HCEC 1CT (cell line): ENCODE measurements around the gene SLCO2A1.

Experiments
- DNase-seq: peaks from one replicate; pipeline ENCODE4 v3.0.0-alpha.2; 2017

The SLCO2A1 gene

GRCh38 chr3:133997871-133998635 lies 31.7 kb downstream of the SLCO2A1 start:
- DNase-seq = no peak

GRCh38 chr3:133996996-133997395 lies 32.7 kb downstream of the SLCO2A1 start:
- DNase-seq = no peak

- DNase-seq = no peak
These were observed 33.5 kb downstream of the SLCO2A1 start for GRCh38 chr3:133996251-133996661.

- DNase-seq = no peak
These were observed 34.5 kb downstream of the SLCO2A1 start for GRCh38 chr3:133995264-133995663.

GRCh38 chr3:133994166-133994890 lies 35.4 kb downstream of the SLCO2A1 start:
- no peak for DNase-seq

- DNase-seq = no peak
These were observed 36.6 kb downstream of the SLCO2A1 start for GRCh38 chr3:133992951-133993620.

- DNase-seq = no peak
These were observed 37.3 kb downstream of the SLCO2A1 start for GRCh38 chr3:133992381-133992780.

- DNase-seq = no peak
These were observed 38.1 kb downstream of the SLCO2A1 start for GRCh38 chr3:133991637-133992036.

- no peak for DNase-seq
These were observed 38.5 kb downstream of the SLCO2A1 start for GRCh38 chr3:133991209-133991608.

GRCh38 chr3:133989936-133990702 lies 39.6 kb downstream of the SLCO2A1 start:
- no peak for DNase-seq

- no peak for DNase-seq
These were observed 41.0 kb downstream of the SLCO2A1 start for GRCh38 chr3:133988631-133989161.

GRCh38 chr3:133987948-133988484 lies 41.7 kb downstream of the SLCO2A1 start:
- DNase-seq = no peak

- DNase-seq = no peak
These were observed 42.6 kb downstream of the SLCO2A1 start for GRCh38 chr3:133987136-133987535.

GRCh38 chr3:133986311-133986710 lies 43.4 kb downstream of the SLCO2A1 start:
- no peak for DNase-seq

- no peak for DNase-seq
These were observed 44.8 kb downstream of the SLCO2A1 start for GRCh38 chr3:133984975-133985374.

- DNase-seq = no peak
These were observed 45.9 kb downstream of the SLCO2A1 start for GRCh38 chr3:133983576-133984560.

GRCh38 chr3:133983126-133983525 lies 46.6 kb downstream of the SLCO2A1 start:
- no peak for DNase-seq

GRCh38 chr3:133980550-133980949 lies 49.2 kb downstream of the SLCO2A1 start:
- DNase-seq = no peak

GRCh38 chr3:133980035-133980434 lies 49.7 kb downstream of the SLCO2A1 start:
- DNase-seq = no peak

- DNase-seq = no peak
These were observed 50.2 kb downstream of the SLCO2A1 start for GRCh38 chr3:133979553-133979952.

- DNase-seq = no peak
These were observed 52.2 kb downstream of the SLCO2A1 start for GRCh38 chr3:133977568-133977967.
